Measurements from ENCODE around the gene OSMR. TPM values are rescaled to one million over a fixed set of nuclear protein-coding genes. Genes with fewer than 3 reads are reported as not detected.

The OSMR gene
- total RNA-seq, 1 experiment from 2014 or later = 1.6 TPM

GRCh38 chr5:38891563-38891962, 45.8 kb downstream of the OSMR start:
- H3K9me3 ChIP-seq (ENCODE audit: control insufficient read depth, low read depth, low read length) = no peaks in the 10 kb centered on the region
- no peak overlapping the region for H2BK120ac ChIP-seq (ENCODE audit: low read depth, low read length, poor library complexity, severe bottlenecking)
- H3T11ph ChIP-seq (ENCODE audit: low read length) = no peak overlapping the region
- DNase-seq = no peak
- no peak overlapping the region for H3K14ac ChIP-seq (ENCODE audit: insufficient read depth, low read length)
- no peak overlapping the region for H2AFZ ChIP-seq (ENCODE audit: low read length)
- no peaks in the 10 kb centered on the region for H3K23me2 ChIP-seq (ENCODE audit: insufficient read length, low read depth, low read length, poor library complexity, severe bottlenecking)
- no peak overlapping the region for H3K18ac ChIP-seq (ENCODE audit: insufficient read length, low read depth, low read length)
- H3K56ac ChIP-seq (ENCODE audit: insufficient read length, low read depth, low read length) = no peak overlapping the region
- peaks cover 0 to 5% (median 0%) of the 10 kb centered on the region in 3 experiments; a peak in 3 of 7 replicates for H3K36me3 Mint-ChIP-seq (ENCODE audit: insufficient read depth in 1 of 3, low read depth in 3 of 3)
- WGBS (ENCODE audit: extremely low coverage, insufficient read length, low lambda C conversion rate) = no CpG with 5 or more reads among the region's 6 CpGs
- H4K91ac ChIP-seq (ENCODE audit: insufficient read length, low read depth, low read length) = no peak overlapping the region
- no peak overlapping the region for H2BK15ac ChIP-seq (ENCODE audit: low read depth, low read length)
- H2BK20ac ChIP-seq (ENCODE audit: low read depth, low read length, poor library complexity, severe bottlenecking) = no peak overlapping the region
- no peak overlapping the region for H4K5ac ChIP-seq (ENCODE audit: insufficient read length, low read depth, low read length)
- H3K9me3 Mint-ChIP-seq = peaks cover 7 to 11% of the 10 kb centered on the region in 2 experiments; a peak in 3 of 5 replicates
- H2BK12ac ChIP-seq (ENCODE audit: insufficient read length, low read depth, low read length) = no peak overlapping the region
- H3K4me2 ChIP-seq (ENCODE audit: insufficient read depth, insufficient read length, low read length) = no peak overlapping the region
- peaks cover 2 to 13% of the 10 kb centered on the region in 2 experiments; a peak in 2 of 4 replicates for H3K4me1 Mint-ChIP-seq
- H3K4me3 Mint-ChIP-seq = no peak overlapping the region
- H3K27me3 Mint-ChIP-seq (ENCODE audit: low read depth) = no peaks in the 10 kb centered on the region
- TF ChIP-seq, protein P1, sequence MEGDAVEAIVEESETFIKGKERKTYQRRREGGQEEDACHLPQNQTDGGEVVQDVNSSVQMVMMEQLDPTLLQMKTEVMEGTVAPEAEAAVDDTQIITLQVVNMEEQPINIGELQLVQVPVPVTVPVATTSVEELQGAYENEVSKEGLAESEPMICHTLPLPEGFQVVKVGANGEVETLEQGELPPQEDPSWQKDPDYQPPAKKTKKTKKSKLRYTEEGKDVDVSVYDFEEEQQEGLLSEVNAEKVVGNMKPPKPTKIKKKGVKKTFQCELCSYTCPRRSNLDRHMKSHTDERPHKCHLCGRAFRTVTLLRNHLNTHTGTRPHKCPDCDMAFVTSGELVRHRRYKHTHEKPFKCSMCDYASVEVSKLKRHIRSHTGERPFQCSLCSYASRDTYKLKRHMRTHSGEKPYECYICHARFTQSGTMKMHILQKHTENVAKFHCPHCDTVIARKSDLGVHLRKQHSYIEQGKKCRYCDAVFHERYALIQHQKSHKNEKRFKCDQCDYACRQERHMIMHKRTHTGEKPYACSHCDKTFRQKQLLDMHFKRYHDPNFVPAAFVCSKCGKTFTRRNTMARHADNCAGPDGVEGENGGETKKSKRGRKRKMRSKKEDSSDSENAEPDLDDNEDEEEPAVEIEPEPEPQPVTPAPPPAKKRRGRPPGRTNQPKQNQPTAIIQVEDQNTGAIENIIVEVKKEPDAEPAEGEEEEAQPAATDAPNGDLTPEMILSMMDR (conservative IDR thresholded peaks at IDR 0.05) = no peak
- H2BK5ac ChIP-seq (ENCODE audit: insufficient read length, low read length) = no peak overlapping the region
- H3K4ac ChIP-seq (ENCODE audit: low read depth, low read length) = no peak overlapping the region
- no peak overlapping the region for H3K27ac ChIP-seq (ENCODE audit: insufficient read length, low read depth, low read length)
- H3K79me2 ChIP-seq (ENCODE audit: insufficient read depth, low read length) = no peaks in the 10 kb centered on the region
- no peaks in the 10 kb centered on the region for H3K4me1 ChIP-seq (ENCODE audit: insufficient read depth, low read length)
- H4K8ac ChIP-seq (replicated peaks; ENCODE audit: insufficient read length, low read depth, low read length) = no peak overlapping the region
- no peaks in the 10 kb centered on the region for H4K20me1 ChIP-seq (ENCODE audit: control insufficient read depth, insufficient read depth, insufficient read length)
- no peak overlapping the region for H3K9ac ChIP-seq (ENCODE audit: extremely low read depth, insufficient read length, low read length)
- no peaks in the 10 kb centered on the region for H3K27me3 ChIP-seq (ENCODE audit: insufficient read depth, low read length)
- peak overlapping the region in 1 of 3 experiments; percentile 48; a peak in 2 of 7 replicates for H3K27ac Mint-ChIP-seq
- H3K23ac ChIP-seq (ENCODE audit: insufficient read length, low read depth, low read length) = no peak overlapping the region
- no peak overlapping the region for H2AK5ac ChIP-seq (ENCODE audit: insufficient read length, low read length)
- no peaks in the 10 kb centered on the region for H3K79me1 ChIP-seq (ENCODE audit: insufficient read depth, low read depth, low read length, poor library complexity, severe bottlenecking)

All from H9 (cell line).